Measurements from ENCODE around the gene SIL1. TPM values are rescaled to one million over a fixed set of nuclear protein-coding genes. Genes with fewer than 3 reads are reported as not detected.

The SIL1 gene
- total and polyA plus RNA-seq, 2 donors (not counting 3 experiments of a cell fraction or from before 2014, with no cell fraction given) = 47.6 to 67.2 TPM

DNA sequence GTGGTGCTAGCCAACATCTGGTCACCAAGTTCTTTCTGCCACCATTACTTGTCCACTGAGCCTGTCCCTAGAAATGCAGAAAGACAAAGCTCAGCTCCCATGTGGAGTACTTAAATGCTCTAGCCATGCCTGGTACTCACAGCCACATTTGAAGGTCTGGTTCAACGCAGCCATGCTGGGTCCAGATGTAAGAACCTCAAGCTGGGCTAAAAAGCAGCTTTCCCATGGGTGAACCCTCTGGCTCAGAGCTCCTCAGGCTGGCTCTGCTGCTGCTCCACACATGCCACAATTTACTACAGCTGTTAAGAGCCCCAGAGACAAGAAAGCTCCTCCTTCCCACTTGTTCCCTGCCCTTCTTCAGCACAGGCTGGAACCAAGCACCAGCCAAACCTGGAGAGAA lies 225.9 kb downstream of the SIL1 start:
- Histone ChIP-seq H3K4me2 (ENCODE audit: insufficient read depth, low read length) (no peak overlapping the region), H3K27me3 (ENCODE audit: control insufficient read depth in 2 of 2, insufficient read depth in 2 of 2, low read length in 2 of 2) (no peaks in the 10 kb centered on the region), H4K20me1 (replicated peaks; ENCODE audit: control insufficient read depth, extremely low read depth, insufficient read depth, low read length) (no peaks in the 10 kb centered on the region), H3K79me2 (ENCODE audit: control insufficient read depth, insufficient read depth, low read length) (no peaks in the 10 kb centered on the region), H3K9me3 (replicated peaks; ENCODE audit: control insufficient read depth, insufficient read depth, low read length) (no peaks in the 10 kb centered on the region), H3K9ac (replicated peaks; ENCODE audit: extremely low read depth, insufficient read depth, low read length) (no peak overlapping the region), H3K27ac (ENCODE audit: insufficient read depth, low read depth, low read length) (no peak overlapping the region), H3K4me1 (ENCODE audit: control insufficient read depth, extremely low read depth, insufficient read depth, low read length) (peaks cover 13% of the 10 kb centered on the region), H3K9me1 (replicated peaks; ENCODE audit: control insufficient read depth, extremely low read depth, insufficient read depth, low read length) (no peaks in the 10 kb centered on the region), H2AFZ (ENCODE audit: low read depth, low read length) (no peak overlapping the region), H3K36me3 (ENCODE audit: control insufficient read depth in 2 of 2, extremely low read depth in 1 of 2, insufficient read depth in 2 of 2, low read length in 2 of 2) (no peaks in the 10 kb centered on the region), H3K4me3 (replicated peaks in 1 of 3; ENCODE audit: insufficient read depth in 1 of 3, low read depth in 1 of 3, low read length in 3 of 3) (no peak overlapping the region)
- ChIA-PET CTCF (interaction anchor here (1.1 to 1.6 kb wide), 3 partner anchors 9 to 19 kb away, joined by 4 to 5 read pairs (median 4); no protein-coding TSS in a partner anchor), POLR2A (no interaction called here)
- intact Hi-C loops (cut with micrococcal nuclease) (no loop called here), dilution Hi-C loops (cut with MboI; ENCODE audit: extremely low pct_ligation_motif_present, low sequenced_read_pairs) (no loop called here)
- DNase-seq (ENCODE audit: low read depth, low spot score) (no peak), FAIRE-seq (no peak)
- TF ChIP-seq GATA2 (IDR thresholded peaks at IDR 0.05; ENCODE audit: insufficient read depth, insufficient read length, low read depth, low read length) = no peak
- no peak for TF ChIP-seq POLR2A (IDR thresholded peaks at IDR 0.05; ENCODE audit: low read depth, low read length)
- TF ChIP-seq EZH2 (IDR thresholded peaks at IDR 0.05; ENCODE audit: borderline replicate concordance, low read depth, low read length, severe bottlenecking) = no peak
- no TSS peak for BruUV-seq (replicated peaks)

DNA sequence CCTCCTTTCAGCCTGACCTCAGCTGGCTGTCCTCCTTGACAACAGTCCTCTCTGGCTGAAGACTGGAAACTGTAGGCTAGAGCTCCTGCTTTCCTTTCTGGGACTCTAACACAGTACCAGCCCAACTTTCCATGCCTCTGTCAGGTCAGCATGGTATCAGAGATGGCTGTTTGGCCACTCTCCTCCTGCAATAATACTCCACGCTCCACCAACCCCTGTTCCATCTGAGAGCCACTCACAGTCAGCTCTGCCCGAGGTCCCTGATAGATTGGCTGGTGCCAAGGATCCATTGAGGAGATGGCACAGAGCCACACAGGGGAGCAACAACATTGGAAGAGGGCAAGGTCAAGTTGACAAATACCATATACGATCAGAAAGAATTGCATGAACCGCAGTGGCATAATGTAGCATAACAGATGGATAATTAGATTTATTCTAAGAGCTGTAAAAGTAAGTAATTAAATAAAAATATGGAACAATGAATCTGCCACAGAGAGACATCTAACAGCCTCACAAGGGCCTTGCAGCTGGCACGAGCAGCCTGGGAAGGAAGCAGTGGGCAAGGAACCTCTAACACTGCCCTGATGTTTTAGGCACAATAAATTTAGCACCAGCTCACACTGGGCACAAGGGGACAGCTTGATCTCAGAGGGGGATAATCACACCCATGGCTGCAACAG lies 228.7 kb downstream of the SIL1 start:
- Histone ChIP-seq H3K9ac (replicated peaks; ENCODE audit: extremely low read depth, insufficient read depth, low read length) (no peak overlapping the region), H3K27ac (ENCODE audit: insufficient read depth, low read depth, low read length) (no peak overlapping the region), H3K4me3 (replicated peaks in 1 of 3; ENCODE audit: insufficient read depth in 1 of 3, low read depth in 1 of 3, low read length in 3 of 3) (no peak overlapping the region), H3K36me3 (ENCODE audit: control insufficient read depth in 2 of 2, extremely low read depth in 1 of 2, insufficient read depth in 2 of 2, low read length in 2 of 2) (no peaks in the 10 kb centered on the region), H2AFZ (ENCODE audit: low read depth, low read length) (no peak overlapping the region), H3K79me2 (ENCODE audit: control insufficient read depth, insufficient read depth, low read length) (no peaks in the 10 kb centered on the region), H3K4me1 (ENCODE audit: control insufficient read depth, extremely low read depth, insufficient read depth, low read length) (peaks cover 7% of the 10 kb centered on the region), H3K4me2 (ENCODE audit: insufficient read depth, low read length) (no peak overlapping the region), H4K20me1 (replicated peaks; ENCODE audit: control insufficient read depth, extremely low read depth, insufficient read depth, low read length) (no peaks in the 10 kb centered on the region), H3K27me3 (ENCODE audit: control insufficient read depth in 2 of 2, insufficient read depth in 2 of 2, low read length in 2 of 2) (no peaks in the 10 kb centered on the region), H3K9me1 (replicated peaks; ENCODE audit: control insufficient read depth, extremely low read depth, insufficient read depth, low read length) (no peaks in the 10 kb centered on the region), H3K9me3 (replicated peaks; ENCODE audit: control insufficient read depth, insufficient read depth, low read length) (no peaks in the 10 kb centered on the region)
- dilution Hi-C loops (cut with MboI; ENCODE audit: extremely low pct_ligation_motif_present, low sequenced_read_pairs) = no loop called here
- FAIRE-seq = no peak
- no peak for DNase-seq (ENCODE audit: low read depth, low spot score)
- BruUV-seq (replicated peaks) = no TSS peak
- ChIA-PET POLR2A (interaction anchor here (0.6 kb wide), 1 partner anchor 498 kb away, joined by 3 read pairs; no protein-coding TSS in a partner anchor), CTCF (interaction anchor here (1.2 kb wide), 1 partner anchor 16 kb away, joined by 3 read pairs; no protein-coding TSS in a partner anchor)
- intact Hi-C loops (cut with micrococcal nuclease) = no loop called here
- TF ChIP-seq FOS (IDR thresholded peaks at IDR 0.05; ENCODE audit: borderline replicate concordance, insufficient read depth, low read length) = no peak
- no peak for TF ChIP-seq MYC (IDR thresholded peaks at IDR 0.05; ENCODE audit: low read depth, low read length)
- TF ChIP-seq JUN (IDR thresholded peaks at IDR 0.05; ENCODE audit: borderline replicate concordance, insufficient read depth, insufficient read length, low read depth) = no peak
- no peak for TF ChIP-seq GATA2 (IDR thresholded peaks at IDR 0.05; ENCODE audit: insufficient read depth, insufficient read length, low read depth, low read length)
- no peak for TF ChIP-seq CTCF (IDR thresholded peaks at IDR 0.05; ENCODE audit: extremely low read depth in 1 of 2, insufficient read depth in 1 of 2, low read depth in 1 of 2, low read length in 2 of 2)
- TF ChIP-seq POLR2A (IDR thresholded peaks at IDR 0.05; ENCODE audit: low read depth, low read length) = no peak
- no peak for TF ChIP-seq MAX (IDR thresholded peaks at IDR 0.05; ENCODE audit: insufficient read depth, insufficient read length)
- TF ChIP-seq EZH2 (IDR thresholded peaks at IDR 0.05; ENCODE audit: borderline replicate concordance, low read depth, low read length, severe bottlenecking) = no peak
- TF ChIP-seq POLR2AphosphoS5 (IDR thresholded peaks at IDR 0.05; ENCODE audit: insufficient read depth, low read depth, low read length) = no peak
